CD4-positive, CD25-positive, alpha-beta regulatory T cell (primary cell): ENCODE results near the gene ZP1. TPM values are rescaled to one million over a fixed set of nuclear protein-coding genes. Genes with fewer than 3 reads are reported as not detected.
A peak's percentile ranks its signal among the peaks of the same experiment; 100 is the strongest.

Experiments
- ATAC-seq, 2 donors: fragments of 150-1000 bp; cut with Tn5 transposase; one replicate each; pipeline ENCODE4 v1.10.0; 2021; ENCODE audit warnings: low read depth in 2 of 2, moderate number of reproducible peaks in 2 of 2, moderate library complexity in 1 of 2
- DNase-seq, 3 donors: peaks; one replicate each; pipeline versions ENCODE4 v3.0.0 to v3.0.0-alpha.2; 2012 to 2022; ENCODE audit warnings: mixed read lengths in 1 of 3
- H3K27ac ChIP-seq: one replicate; pipeline ENCODE4 v1.7.0; 2013; ENCODE audit warnings: mild to moderate bottlenecking, low read length; ENCODE audit not compliant: insufficient read depth, poor library complexity, severe bottlenecking
- H3K27me3 ChIP-seq: one replicate; pipeline ENCODE4 v1.7.0; 2013; ENCODE audit warnings: low read length; ENCODE audit not compliant: control insufficient read depth, insufficient read depth
- H3K36me3 ChIP-seq: one replicate; pipeline ENCODE4 v1.7.0; 2013; ENCODE audit warnings: mild to moderate bottlenecking, low read length, moderate library complexity; ENCODE audit not compliant: control insufficient read depth, insufficient read depth
- H3K4me1 ChIP-seq: 2 replicates; pipeline ENCODE4 v1.7.0; 2013; ENCODE audit warnings: mild to moderate bottlenecking, low read length; ENCODE audit not compliant: insufficient read depth, control insufficient read depth, poor library complexity, severe bottlenecking
- H3K4me3 ChIP-seq: one replicate; pipeline ENCODE4 v1.7.0; 2013; ENCODE audit warnings: low read depth, mild to moderate bottlenecking, low read length, moderate library complexity
- H3K9me3 ChIP-seq, 2 experiments: 1 replicate in 1 of 2; 2 replicates in 1 of 2; pipeline ENCODE4 v1.7.0; 2013; ENCODE audit warnings: low read length in 2 of 2, mild to moderate bottlenecking in 1 of 2, moderate library complexity in 1 of 2; ENCODE audit not compliant: control insufficient read depth in 2 of 2
- H3K27ac Mint-ChIP-seq, 3 donors: one replicate each; pipeline ENCODE4 v1.8.0; 2020 to 2022; ENCODE audit warnings: mild to moderate bottlenecking in 3 of 3, mixed read lengths in 3 of 3, moderate library complexity in 2 of 3
- H3K27me3 Mint-ChIP-seq: one replicate; pipeline ENCODE4 v1.8.0; 2022; ENCODE audit warnings: mild to moderate bottlenecking, mixed read lengths
- H3K36me3 Mint-ChIP-seq: one replicate; pipeline ENCODE4 v1.8.0; 2020; ENCODE audit warnings: mixed read lengths
- H3K4me1 Mint-ChIP-seq, 4 donors: one replicate each; pipeline ENCODE4 v1.8.0; 2020 to 2022; ENCODE audit warnings: mixed read lengths in 4 of 4, mild to moderate bottlenecking in 1 of 4
- H3K4me3 Mint-ChIP-seq, 4 donors: one replicate each; pipeline ENCODE4 v1.8.0; 2020 to 2022; ENCODE audit warnings: mild to moderate bottlenecking in 4 of 4, mixed read lengths in 4 of 4, moderate library complexity in 3 of 4
- H3K9me3 Mint-ChIP-seq, 7 donors: one replicate each; pipeline ENCODE4 v1.8.0; 2020 to 2022; ENCODE audit warnings: mixed read lengths in 7 of 7, mild to moderate bottlenecking in 3 of 7, moderate library complexity in 2 of 7
- polyA plus RNA-seq, 4 donors: library from polyadenylated mRNA; unstranded; fragments of 300-500 nt; fragmentation: Illumina TruSeq; gene quantifications; one replicate each; pipeline ENCODE4 v1.2.3, GENCODE V29; 2021
- total RNA-seq: library from RNA; stranded (reverse); gene quantifications from one replicate; pipeline ENCODE4 v1.2.3, GENCODE V29; 2022

Gene ZP1
- total and polyA plus RNA-seq, 5 donors from 2014 or later, result not detected

DNA sequence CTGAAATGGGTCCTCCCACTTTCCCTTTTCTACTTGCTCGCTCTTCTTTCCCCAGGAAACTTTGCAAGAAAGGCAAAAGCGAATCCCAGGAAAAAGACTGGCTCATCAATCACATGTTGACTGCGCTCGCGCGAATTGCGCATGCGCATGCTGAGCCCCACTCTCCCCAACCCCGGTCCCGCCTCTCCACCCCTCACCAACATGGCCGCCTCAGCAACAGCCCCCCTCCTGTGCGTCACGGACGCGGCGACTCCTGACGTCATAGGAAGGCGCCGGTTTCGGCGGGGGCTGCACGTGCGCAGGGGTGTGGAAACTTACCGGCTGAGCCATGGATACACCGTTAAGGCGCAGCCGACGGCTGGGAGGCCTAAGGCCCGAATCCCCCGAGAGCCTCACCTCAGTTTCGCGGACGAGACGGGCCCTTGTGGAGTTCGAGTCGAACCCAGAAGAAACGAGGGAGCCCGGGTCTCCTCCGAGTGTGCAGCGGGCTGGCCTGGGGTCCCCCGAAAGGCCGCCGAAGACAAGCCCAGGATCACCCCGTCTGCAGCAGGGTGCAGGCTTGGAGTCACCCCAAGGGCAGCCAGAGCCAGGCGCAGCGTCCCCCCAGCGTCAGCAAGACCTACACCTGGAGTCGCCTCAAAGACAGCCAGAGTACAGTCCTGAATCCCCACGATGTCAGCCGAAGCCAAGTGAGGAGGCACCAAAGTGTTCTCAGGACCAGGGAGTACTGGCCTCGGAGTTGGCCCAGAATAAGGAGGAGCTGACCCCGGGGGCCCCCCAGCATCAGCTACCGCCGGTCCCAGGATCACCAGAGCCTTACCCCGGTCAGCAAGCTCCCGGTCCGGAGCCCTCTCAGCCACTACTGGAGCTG is 25.3 kb upstream of the ZP1 start, which contains the start of gene CCDC86:
TSS of gene CCDC86 (plus strand) at position 317 of the 871 bp plus-strand sequence. CDS start at position 329, 12 bp downstream.
- Histone ChIP-seq H3K9me3 (no peaks in the 10 kb centered on the region), H3K27me3 (no peaks in the 10 kb centered on the region), H3K4me1 (peaks cover 38% of the 10 kb centered on the region), H3K36me3 (no peaks in the 10 kb centered on the region), H3K4me3 (peak within 1 kb of the TSS; percentile 84), H3K27ac (peak within 1 kb of the TSS; percentile 74)
- DNase-seq, result peak; percentile 96 to 98 (median 97)
- peaks cover 4 to 58% (median 33%) of the 10 kb centered on the region in 4 donors for H3K4me1 Mint-ChIP-seq
- peak within 1 kb of the TSS; percentile 93 to 99 (median 97) for H3K27ac Mint-ChIP-seq
- no peaks in the 10 kb centered on the region for H3K36me3 Mint-ChIP-seq
- peaks cover 5% of the 10 kb centered on the region for H3K27me3 Mint-ChIP-seq
- peak; percentile 92 for ATAC-seq
- peak within 1 kb of the TSS; percentile 85 to 96 (median 91) for H3K4me3 Mint-ChIP-seq
- H3K9me3 Mint-ChIP-seq, result no peaks in the 10 kb centered on the region

GRCh38 chr11:60842668-60843600 is 24.4 kb upstream of the ZP1 start:
- peak overlapping the region; percentile 85 to 96 (median 91) for H3K4me3 Mint-ChIP-seq
- ATAC-seq, result no peak
- peak overlapping the region; percentile 38 to 97 (median 93) for H3K27ac Mint-ChIP-seq
- H3K27me3 ChIP-seq, result no peaks in the 10 kb centered on the region
- peaks cover 38% of the 10 kb centered on the region for H3K4me1 ChIP-seq
- DNase-seq, result no peak
- no peaks in the 10 kb centered on the region for H3K36me3 Mint-ChIP-seq
- no peaks in the 10 kb centered on the region for H3K36me3 ChIP-seq
- no peaks in the 10 kb centered on the region for H3K9me3 ChIP-seq
- H3K9me3 Mint-ChIP-seq, result no peaks in the 10 kb centered on the region
- peak overlapping the region; percentile 75 for H3K4me3 ChIP-seq
- H3K27ac ChIP-seq, result peak overlapping the region; percentile 74
- H3K27me3 Mint-ChIP-seq, result peaks cover 5% of the 10 kb centered on the region
- H3K4me1 Mint-ChIP-seq, result peaks cover 4 to 53% (median 33%) of the 10 kb centered on the region in 4 donors

DNA sequence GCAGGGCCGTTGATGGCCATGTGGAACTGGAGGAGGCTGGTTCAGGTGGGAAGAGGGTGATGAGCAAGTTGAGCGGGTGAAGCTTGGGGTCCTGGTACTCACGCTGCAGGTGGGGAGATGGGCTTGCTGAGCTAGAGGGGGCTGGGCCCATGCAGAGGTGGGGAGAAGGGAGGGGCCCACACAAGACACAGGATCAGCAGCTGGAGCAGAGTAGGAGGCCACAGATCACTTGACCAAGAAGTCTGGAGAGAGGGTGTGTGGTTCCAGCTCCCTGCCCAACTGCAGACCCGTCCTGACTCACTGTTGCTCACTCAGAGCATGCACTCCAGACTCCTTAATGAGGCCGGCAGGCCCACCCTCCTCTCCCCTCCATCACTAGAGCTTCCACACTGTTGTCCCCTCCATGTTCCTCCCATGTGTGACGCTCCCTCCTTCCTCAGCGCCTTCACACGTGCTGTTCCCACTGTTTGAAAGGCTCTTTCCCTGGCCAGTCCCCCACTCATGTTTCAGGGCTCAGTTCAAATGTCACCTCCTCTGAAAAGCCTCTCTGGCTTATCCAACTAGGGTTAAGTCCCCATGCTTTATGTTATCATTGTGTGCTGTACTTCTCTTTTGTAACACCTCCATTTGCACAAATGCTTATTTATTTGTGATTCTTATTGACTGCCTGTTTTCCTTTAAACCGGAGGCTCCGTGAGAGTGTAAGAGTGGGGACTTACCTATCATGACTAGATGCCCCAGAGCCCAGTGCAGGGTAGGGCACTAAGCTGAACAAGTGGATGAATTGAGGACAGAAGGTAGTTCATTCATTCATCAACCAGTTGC is 23.1 kb upstream of the ZP1 start:
- Histone ChIP-seq H3K36me3 (peaks cover 4% of the 10 kb centered on the region), H3K4me1 (peaks cover 38% of the 10 kb centered on the region), H3K4me3 (peak overlapping the region; percentile 24), H3K9me3 (no peaks in the 10 kb centered on the region), H3K27me3 (no peaks in the 10 kb centered on the region), H3K27ac (no peak overlapping the region)
- Mint-ChIP-seq H3K4me3 (peak overlapping the region; percentile 85 to 96 (median 91)), H3K4me1 (peaks cover 4 to 53% (median 33%) of the 10 kb centered on the region in 4 donors), H3K36me3 (peaks cover 6% of the 10 kb centered on the region), H3K27me3 (peaks cover 5% of the 10 kb centered on the region), H3K27ac (peak overlapping the region; percentile 57 to 97 (median 93)), H3K9me3 (no peaks in the 10 kb centered on the region)
- DNase-seq (no peak), ATAC-seq (no peak)

GRCh38 chr11:60844870-60845221 is 22.5 kb upstream of the ZP1 start:
- H3K27me3 Mint-ChIP-seq, result peaks cover 5% of the 10 kb centered on the region
- peaks cover 4 to 53% (median 33%) of the 10 kb centered on the region in 4 donors for H3K4me1 Mint-ChIP-seq
- Histone ChIP-seq H3K9me3 (no peaks in the 10 kb centered on the region), H3K4me1 (peaks cover 38% of the 10 kb centered on the region), H3K27me3 (no peaks in the 10 kb centered on the region), H3K27ac (no peak overlapping the region), H3K36me3 (peaks cover 10% of the 10 kb centered on the region), H3K4me3 (peak overlapping the region; percentile 24)
- H3K36me3 Mint-ChIP-seq, result peaks cover 6% of the 10 kb centered on the region
- H3K27ac Mint-ChIP-seq, result peak overlapping the region; percentile 3 to 93 (median 39)
- H3K4me3 Mint-ChIP-seq, result peak overlapping the region; percentile 69 to 96 (median 88)
- ATAC-seq (no peak), DNase-seq (no peak)
- H3K9me3 Mint-ChIP-seq, result no peaks in the 10 kb centered on the region

GRCh38 chr11:60845338-60845737 is 22.0 kb upstream of the ZP1 start:
- Mint-ChIP-seq H3K36me3 (peaks cover 6% of the 10 kb centered on the region), H3K27ac (peak overlapping the region in 1 of 3 donors; percentile 93), H3K4me3 (peak overlapping the region in 3 of 4 donors; percentile 14 to 90 (median 85)), H3K4me1 (peaks cover 4 to 53% (median 33%) of the 10 kb centered on the region in 4 donors), H3K27me3 (peaks cover 5% of the 10 kb centered on the region), H3K9me3 (no peaks in the 10 kb centered on the region)
- DNase-seq (no peak), ATAC-seq (no peak)
- Histone ChIP-seq H3K36me3 (peaks cover 11% of the 10 kb centered on the region), H3K9me3 (no peaks in the 10 kb centered on the region), H3K4me3 (no peak overlapping the region), H3K27ac (no peak overlapping the region), H3K27me3 (no peaks in the 10 kb centered on the region), H3K4me1 (peaks cover 38% of the 10 kb centered on the region)

- Histone ChIP-seq H3K36me3 (peaks cover 24% of the 10 kb centered on the region), H3K27ac (no peak overlapping the region), H3K4me3 (no peak overlapping the region), H3K27me3 (no peaks in the 10 kb centered on the region), H3K4me1 (peaks cover 27% of the 10 kb centered on the region), H3K9me3 (no peaks in the 10 kb centered on the region)
- Mint-ChIP-seq H3K4me1 (peaks cover 0 to 40% (median 26%) of the 10 kb centered on the region in 4 donors), H3K9me3 (no peaks in the 10 kb centered on the region), H3K4me3 (no peak overlapping the region), H3K36me3 (peaks cover 21% of the 10 kb centered on the region), H3K27me3 (no peaks in the 10 kb centered on the region), H3K27ac (peak overlapping the region in 2 of 3 donors; percentile 15 to 32)
- DNase-seq, result no peak
- no peak for ATAC-seq
These were observed 20.1 kb upstream of the ZP1 start for GRCh38 chr11:60847281-60847680.

GRCh38 chr11:60847896-60848295 is 19.4 kb upstream of the ZP1 start:
- H3K27ac Mint-ChIP-seq, result no peak overlapping the region
- no peak overlapping the region for H3K4me3 Mint-ChIP-seq
- no peak overlapping the region for H3K4me3 ChIP-seq
- peaks cover 24% of the 10 kb centered on the region for H3K36me3 ChIP-seq
- no peak for ATAC-seq
- no peaks in the 10 kb centered on the region for H3K27me3 ChIP-seq
- no peaks in the 10 kb centered on the region for H3K27me3 Mint-ChIP-seq
- DNase-seq, result no peak
- H3K9me3 Mint-ChIP-seq, result no peaks in the 10 kb centered on the region
- peaks cover 0 to 35% (median 24%) of the 10 kb centered on the region in 4 donors for H3K4me1 Mint-ChIP-seq
- peaks cover 20% of the 10 kb centered on the region for H3K4me1 ChIP-seq
- H3K36me3 Mint-ChIP-seq, result peaks cover 21% of the 10 kb centered on the region
- H3K9me3 ChIP-seq, result no peaks in the 10 kb centered on the region
- H3K27ac ChIP-seq, result no peak overlapping the region
